Osteocyte (in vitro differentiated cells): Measurements from ENCODE around the gene GSE1. TPM values are rescaled to one million over a fixed set of nuclear protein-coding genes. Genes with fewer than 3 reads are reported as not detected.

Source experiments
- DNase-seq: peaks from one replicate; pipeline ENCODE4 v3.0.0; 2021; ENCODE audit warnings: mixed read lengths; ENCODE audit not compliant: unreplicated experiment; ENCODE audit errors: extremely low spot score
- H3K27ac Mint-ChIP-seq: one replicate; pipeline ENCODE4 v1.8.0; 2021; ENCODE audit warnings: mild to moderate bottlenecking, mixed read lengths; ENCODE audit not compliant: unreplicated experiment
- H3K27me3 Mint-ChIP-seq: one replicate; pipeline ENCODE4 v1.8.0; 2021; ENCODE audit warnings: mixed read lengths; ENCODE audit not compliant: unreplicated experiment
- H3K36me3 Mint-ChIP-seq: one replicate; pipeline ENCODE4 v1.8.0; 2021; ENCODE audit warnings: mixed read lengths; ENCODE audit not compliant: unreplicated experiment
- H3K4me1 Mint-ChIP-seq: one replicate; pipeline ENCODE4 v1.8.0; 2021; ENCODE audit warnings: mixed read lengths; ENCODE audit not compliant: unreplicated experiment
- H3K4me3 Mint-ChIP-seq: one replicate; pipeline ENCODE4 v1.8.0; 2021; ENCODE audit warnings: mild to moderate bottlenecking, moderate library complexity, mixed read lengths; ENCODE audit not compliant: unreplicated experiment
- H3K9me3 Mint-ChIP-seq: one replicate; pipeline ENCODE4 v1.8.0; 2021; ENCODE audit warnings: mixed read lengths; ENCODE audit not compliant: unreplicated experiment
- total RNA-seq: library from RNA; stranded (reverse); gene quantifications from 2 replicates; pipeline ENCODE4 v1.2.1, GENCODE V29; 2021
- TF ChIP-seq, protein P1 (sequence below): fragments of 200-600 bp; sonication (generic); IDR thresholded peaks from 2 replicates; pipeline ENCODE4 v1.5.0; 2021; ENCODE audit warnings: antibody characterized with exemption, mild to moderate bottlenecking, moderate library complexity

Gene GSE1
- total RNA-seq, 1 donor from 2014 or later: 64.1 TPM

- TF ChIP-seq, protein P1, sequence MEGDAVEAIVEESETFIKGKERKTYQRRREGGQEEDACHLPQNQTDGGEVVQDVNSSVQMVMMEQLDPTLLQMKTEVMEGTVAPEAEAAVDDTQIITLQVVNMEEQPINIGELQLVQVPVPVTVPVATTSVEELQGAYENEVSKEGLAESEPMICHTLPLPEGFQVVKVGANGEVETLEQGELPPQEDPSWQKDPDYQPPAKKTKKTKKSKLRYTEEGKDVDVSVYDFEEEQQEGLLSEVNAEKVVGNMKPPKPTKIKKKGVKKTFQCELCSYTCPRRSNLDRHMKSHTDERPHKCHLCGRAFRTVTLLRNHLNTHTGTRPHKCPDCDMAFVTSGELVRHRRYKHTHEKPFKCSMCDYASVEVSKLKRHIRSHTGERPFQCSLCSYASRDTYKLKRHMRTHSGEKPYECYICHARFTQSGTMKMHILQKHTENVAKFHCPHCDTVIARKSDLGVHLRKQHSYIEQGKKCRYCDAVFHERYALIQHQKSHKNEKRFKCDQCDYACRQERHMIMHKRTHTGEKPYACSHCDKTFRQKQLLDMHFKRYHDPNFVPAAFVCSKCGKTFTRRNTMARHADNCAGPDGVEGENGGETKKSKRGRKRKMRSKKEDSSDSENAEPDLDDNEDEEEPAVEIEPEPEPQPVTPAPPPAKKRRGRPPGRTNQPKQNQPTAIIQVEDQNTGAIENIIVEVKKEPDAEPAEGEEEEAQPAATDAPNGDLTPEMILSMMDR: no peak
- Mint-ChIP-seq H3K27me3 (no peaks in the 10 kb centered on the region), H3K36me3 (peaks cover 4% of the 10 kb centered on the region), H3K4me3 (no peak overlapping the region), H3K4me1 (no peaks in the 10 kb centered on the region), H3K27ac (no peak overlapping the region), H3K9me3 (no peaks in the 10 kb centered on the region)
- no peak for DNase-seq
Measured at GRCh38 chr16:85681255-85681654, 68.1 kb downstream of the GSE1 start.

- peaks cover 4% of the 10 kb centered on the region for H3K36me3 Mint-ChIP-seq
- no peaks in the 10 kb centered on the region for H3K9me3 Mint-ChIP-seq
- TF ChIP-seq, protein P1: no peak
- no peak for DNase-seq
- H3K27me3 Mint-ChIP-seq: no peaks in the 10 kb centered on the region
- H3K4me3 Mint-ChIP-seq: no peak overlapping the region
- H3K4me1 Mint-ChIP-seq: peaks cover 5% of the 10 kb centered on the region
- no peak overlapping the region for H3K27ac Mint-ChIP-seq
Measured at GRCh38 chr16:85682516-85682915, 69.4 kb downstream of the GSE1 start.

- TF ChIP-seq, protein P1: no peak
- no peak overlapping the region for H3K27ac Mint-ChIP-seq
- H3K36me3 Mint-ChIP-seq: peaks cover 4% of the 10 kb centered on the region
- H3K4me3 Mint-ChIP-seq: no peak overlapping the region
- no peak for DNase-seq
- peaks cover 9% of the 10 kb centered on the region for H3K4me1 Mint-ChIP-seq
- H3K9me3 Mint-ChIP-seq: no peaks in the 10 kb centered on the region
- no peaks in the 10 kb centered on the region for H3K27me3 Mint-ChIP-seq
Measured at GRCh38 chr16:85683363-85683762, 70.2 kb downstream of the GSE1 start.

DNA sequence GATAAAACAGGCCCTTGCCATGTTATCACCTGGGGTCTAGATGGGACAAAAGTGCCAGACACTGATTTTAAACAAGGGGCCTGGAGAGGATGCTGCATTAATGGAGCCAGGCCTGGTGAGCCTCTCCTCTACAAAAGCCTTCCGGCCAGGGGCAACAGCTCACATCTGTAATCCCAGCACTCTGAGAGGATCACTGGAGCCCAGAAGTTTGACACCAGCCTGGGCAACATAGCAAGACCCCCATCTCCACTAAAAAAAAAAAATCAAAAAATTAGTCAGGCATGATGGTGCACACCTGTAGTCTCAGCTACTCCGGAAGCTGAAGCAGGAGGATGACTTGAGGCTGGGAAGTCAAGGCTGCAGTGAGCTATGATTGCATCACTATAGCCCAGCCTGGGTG lies 72.1 kb downstream of the GSE1 start:
- DNase-seq: no peak
- H3K4me3 Mint-ChIP-seq: no peak overlapping the region
- no peaks in the 10 kb centered on the region for H3K9me3 Mint-ChIP-seq
- peaks cover 2% of the 10 kb centered on the region for H3K36me3 Mint-ChIP-seq
- H3K27me3 Mint-ChIP-seq: peaks cover 2% of the 10 kb centered on the region
- no peak overlapping the region for H3K27ac Mint-ChIP-seq
- peaks cover 14% of the 10 kb centered on the region for H3K4me1 Mint-ChIP-seq
- TF ChIP-seq, protein P1: no peak

GRCh38 chr16:85686912-85687591 lies 73.9 kb downstream of the GSE1 start:
- H3K27ac Mint-ChIP-seq: no peak overlapping the region
- H3K4me1 Mint-ChIP-seq: peaks cover 14% of the 10 kb centered on the region
- H3K9me3 Mint-ChIP-seq: no peaks in the 10 kb centered on the region
- no peaks in the 10 kb centered on the region for H3K36me3 Mint-ChIP-seq
- H3K4me3 Mint-ChIP-seq: peak overlapping the region; percentile 73
- DNase-seq: no peak
- peaks cover 7% of the 10 kb centered on the region for H3K27me3 Mint-ChIP-seq
- TF ChIP-seq, protein P1: no peak
